H9 (cell line): ENCODE measurements around the gene PEX10. TPM values are rescaled to one million over a fixed set of nuclear protein-coding genes. Genes with fewer than 3 reads are reported as not detected.

Experiments used
- DNase-seq: peaks from one replicate; pipeline ENCODE4 v3.0.0-alpha.2; 2017
- H2AFZ ChIP-seq: one replicate; pipeline ENCODE4 v1.6.1; 2013; ENCODE audit warnings: mild to moderate bottlenecking, low read length, control low read depth, moderate library complexity
- H2AK5ac ChIP-seq: 2 replicates; pipeline ENCODE4 v1.6.1; 2013; ENCODE audit warnings: low read length, control low read depth, mixed read lengths; ENCODE audit not compliant: insufficient read length
- H2BK120ac ChIP-seq: one replicate; pipeline ENCODE4 v1.6.1; 2013; ENCODE audit warnings: low read depth, mild to moderate bottlenecking, low read length, control low read depth, inconsistent platforms; ENCODE audit not compliant: poor library complexity, severe bottlenecking
- H2BK12ac ChIP-seq: 2 replicates; pipeline ENCODE4 v1.6.1; 2013; ENCODE audit warnings: low read length, control low read depth, mixed read lengths, low read depth; ENCODE audit not compliant: insufficient read length
- H2BK15ac ChIP-seq: 2 replicates; pipeline ENCODE4 v1.6.1; 2013; ENCODE audit warnings: low read depth, low read length, control low read depth
- H2BK20ac ChIP-seq: one replicate; pipeline ENCODE4 v1.6.1; 2013; ENCODE audit warnings: low read depth, mild to moderate bottlenecking, low read length, control low read depth, inconsistent platforms; ENCODE audit not compliant: poor library complexity, severe bottlenecking
- H2BK5ac ChIP-seq: 2 replicates; pipeline ENCODE4 v1.6.1; 2013; ENCODE audit warnings: low read length, control low read depth, mixed read lengths; ENCODE audit not compliant: insufficient read length
- H3K14ac ChIP-seq: 2 replicates; pipeline ENCODE4 v1.6.1; 2013; ENCODE audit warnings: low read length, control low read depth; ENCODE audit not compliant: insufficient read depth
- H3K18ac ChIP-seq: 2 replicates; pipeline ENCODE4 v1.6.1; 2013; ENCODE audit warnings: low read depth, mild to moderate bottlenecking, mixed read lengths, low read length, control low read depth; ENCODE audit not compliant: insufficient read length
- H3K23ac ChIP-seq: 2 replicates; pipeline ENCODE4 v1.6.1; 2013; ENCODE audit warnings: low read length, control low read depth, mixed read lengths, low read depth; ENCODE audit not compliant: insufficient read length
- H3K23me2 ChIP-seq: 2 replicates; pipeline ENCODE4 v1.6.1; 2013; ENCODE audit warnings: low read depth, mild to moderate bottlenecking, mixed read lengths, low read length, control low read depth; ENCODE audit not compliant: insufficient read length, poor library complexity, severe bottlenecking
- H3K27ac ChIP-seq: 2 replicates; pipeline ENCODE4 v1.5.1; 2013; ENCODE audit warnings: low read length, control low read depth, mixed read lengths, low read depth; ENCODE audit not compliant: insufficient read length
- H3K27me3 ChIP-seq: 2 replicates; pipeline ENCODE4 v1.6.1; 2013; ENCODE audit warnings: low read length, control low read depth, inconsistent platforms; ENCODE audit not compliant: insufficient read depth
- H3K4ac ChIP-seq: 2 replicates; pipeline ENCODE4 v1.6.1; 2013; ENCODE audit warnings: low read depth, mild to moderate bottlenecking, control low read depth, inconsistent platforms, low read length, moderate library complexity
- H3K4me1 ChIP-seq: 2 replicates; pipeline ENCODE4 v1.6.1; 2013; ENCODE audit warnings: low read length, control low read depth, inconsistent platforms; ENCODE audit not compliant: insufficient read depth
- H3K4me2 ChIP-seq: 2 replicates; pipeline ENCODE4 v1.6.1; 2013; ENCODE audit warnings: low read length, control low read depth, mixed read lengths; ENCODE audit not compliant: insufficient read length, insufficient read depth
- H3K56ac ChIP-seq: 2 replicates; pipeline ENCODE4 v1.6.1; 2013; ENCODE audit warnings: low read depth, mild to moderate bottlenecking, mixed read lengths, low read length, control low read depth; ENCODE audit not compliant: insufficient read length
- H3K79me1 ChIP-seq: 2 replicates; pipeline ENCODE4 v1.6.1; 2013; ENCODE audit warnings: low read depth, mild to moderate bottlenecking, moderate library complexity, low read length, control low read depth, inconsistent platforms; ENCODE audit not compliant: insufficient read depth, poor library complexity, severe bottlenecking
- H3K79me2 ChIP-seq: 2 replicates; pipeline ENCODE4 v1.6.1; 2013; ENCODE audit warnings: low read length, control low read depth, inconsistent platforms; ENCODE audit not compliant: insufficient read depth
- H3K9ac ChIP-seq: 2 replicates; pipeline ENCODE4 v1.6.1; 2013; ENCODE audit warnings: low read length, control low read depth, mixed read lengths; ENCODE audit not compliant: insufficient read length; ENCODE audit errors: extremely low read depth
- H3K9me3 ChIP-seq: one replicate; pipeline ENCODE4 v1.6.1; 2013; ENCODE audit warnings: low read depth, low read length, inconsistent platforms; ENCODE audit not compliant: control insufficient read depth
- H3T11ph ChIP-seq: one replicate; pipeline ENCODE4 v1.6.1; 2013; ENCODE audit warnings: mild to moderate bottlenecking, low read length, control low read depth, inconsistent platforms
- H4K20me1 ChIP-seq: one replicate; pipeline ENCODE4 v1.6.1; 2013; ENCODE audit not compliant: control insufficient read depth, insufficient read length, insufficient read depth
- H4K5ac ChIP-seq: 2 replicates; pipeline ENCODE4 v1.6.1; 2013; ENCODE audit warnings: low read depth, mild to moderate bottlenecking, mixed read lengths, low read length, control low read depth; ENCODE audit not compliant: insufficient read length
- H4K8ac ChIP-seq: replicated peaks from 2 replicates; pipeline ENCODE4 v1.6.1; 2013; ENCODE audit warnings: low read length, control low read depth, mixed read lengths, low read depth; ENCODE audit not compliant: insufficient read length
- H4K91ac ChIP-seq: 2 replicates; pipeline ENCODE4 v1.6.1; 2013; ENCODE audit warnings: low read depth, mild to moderate bottlenecking, moderate library complexity, mixed read lengths, low read length, control low read depth; ENCODE audit not compliant: insufficient read length
- H3K27ac Mint-ChIP-seq, 3 experiments: 2 replicates in 2 of 3; 3 replicates in 1 of 3; pipeline ENCODE4 v1.8.0; 2020 to 2021; ENCODE audit warnings: mixed read lengths in 3 of 3, mild to moderate bottlenecking in 1 of 3, moderate library complexity in 1 of 3
- H3K27me3 Mint-ChIP-seq: 2 replicates; pipeline ENCODE4 v1.8.0; 2021; ENCODE audit warnings: low read depth, mild to moderate bottlenecking, moderate library complexity, mixed read lengths
- H3K36me3 Mint-ChIP-seq, 3 experiments: 2 replicates in 2 of 3; 3 replicates in 1 of 3; pipeline ENCODE4 v1.8.0; 2020 to 2021; ENCODE audit warnings: low read depth in 3 of 3, mixed read lengths in 3 of 3; ENCODE audit not compliant: insufficient read depth in 1 of 3
- H3K4me1 Mint-ChIP-seq, 2 experiments: 2 replicates each; pipeline ENCODE4 v1.8.0; 2020; ENCODE audit warnings: mixed read lengths in 2 of 2
- H3K4me3 Mint-ChIP-seq, 2 experiments: 2 replicates in 1 of 2; 3 replicates in 1 of 2; pipeline ENCODE4 v1.8.0; 2020 to 2021; ENCODE audit warnings: mild to moderate bottlenecking in 2 of 2, mixed read lengths in 2 of 2, moderate library complexity in 1 of 2
- H3K9me3 Mint-ChIP-seq, 2 experiments: 2 replicates in 1 of 2; 3 replicates in 1 of 2; pipeline ENCODE4 v1.8.0; 2020; ENCODE audit warnings: mild to moderate bottlenecking in 2 of 2, mixed read lengths in 2 of 2, moderate library complexity in 1 of 2
- WGBS: extraction: QIAGEN DNeasy Blood & Tissue Kit; methylation state at CpG from one replicate; pipeline ENCODE4 v1.1.7; 2013; ENCODE audit warnings: missing lambda C conversion rate, low lambda C conversion rate, mixed read lengths; ENCODE audit not compliant: insufficient read length; ENCODE audit errors: extremely low coverage; 5-methylcytosine and 5-hydroxymethylcytosine counted together
- total RNA-seq: library from RNA; stranded (reverse); gene quantifications from 2 replicates; pipeline ENCODE4 v1.2.1, GENCODE V29; 2021
- TF ChIP-seq, protein P1 (sequence below): fragments of 200-600 bp; sonication (generic); conservative IDR thresholded peaks from 3 replicates; pipeline ENCODE4 v1.8.0; 2021; ENCODE audit warnings: antibody characterized with exemption, mild to moderate bottlenecking

PEX10 gene
- total RNA-seq, 1 experiment from 2014 or later: 34.4 TPM

DNA sequence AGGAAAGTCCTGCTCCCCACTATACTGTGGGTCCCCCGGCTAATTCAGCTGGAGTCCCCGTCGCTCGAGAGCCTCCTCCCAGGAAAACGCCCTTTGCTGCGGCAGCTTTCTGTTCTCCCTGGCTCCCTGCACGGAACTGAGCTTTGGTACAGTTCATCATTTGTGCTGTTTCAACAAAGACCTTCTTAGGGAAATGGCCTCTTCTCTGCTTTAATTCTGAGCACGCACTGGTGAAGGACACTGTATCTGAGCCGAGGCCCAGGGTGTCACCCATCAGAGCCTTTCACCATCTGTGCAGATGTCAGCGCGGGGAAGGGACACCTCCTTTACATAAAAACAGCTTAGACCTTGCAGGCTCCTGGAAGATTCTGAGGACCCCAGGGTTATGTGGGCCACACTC lies 13.5 kb upstream of the PEX10 start:
- H3K27me3 ChIP-seq: no peaks in the 10 kb centered on the region
- no peak overlapping the region for H3K4me2 ChIP-seq

More for the DNA sequence above, 13.5 kb upstream of the PEX10 start:
- DNase-seq: no peak
- Histone ChIP-seq H2BK20ac (no peak overlapping the region), H3K18ac (no peak overlapping the region), H3K79me2 (no peaks in the 10 kb centered on the region), H3K56ac (no peak overlapping the region), H3K4me1 (no peaks in the 10 kb centered on the region), H3K4ac (no peak overlapping the region), H4K91ac (no peak overlapping the region), H4K20me1 (no peaks in the 10 kb centered on the region), H3K23ac (no peak overlapping the region), H2BK5ac (no peak overlapping the region), H4K8ac (no peak overlapping the region), H2BK120ac (no peak overlapping the region), H3K14ac (no peak overlapping the region), H2AK5ac (no peak overlapping the region), H3K23me2 (no peaks in the 10 kb centered on the region), H4K5ac (no peak overlapping the region), H2AFZ (no peak overlapping the region), H3K27ac (no peak overlapping the region), H2BK12ac (no peak overlapping the region), H3T11ph (no peak overlapping the region), H3K9me3 (no peaks in the 10 kb centered on the region), H2BK15ac (no peak overlapping the region), H3K79me1 (no peaks in the 10 kb centered on the region), H3K9ac (no peak overlapping the region)
- TF ChIP-seq, protein P1, sequence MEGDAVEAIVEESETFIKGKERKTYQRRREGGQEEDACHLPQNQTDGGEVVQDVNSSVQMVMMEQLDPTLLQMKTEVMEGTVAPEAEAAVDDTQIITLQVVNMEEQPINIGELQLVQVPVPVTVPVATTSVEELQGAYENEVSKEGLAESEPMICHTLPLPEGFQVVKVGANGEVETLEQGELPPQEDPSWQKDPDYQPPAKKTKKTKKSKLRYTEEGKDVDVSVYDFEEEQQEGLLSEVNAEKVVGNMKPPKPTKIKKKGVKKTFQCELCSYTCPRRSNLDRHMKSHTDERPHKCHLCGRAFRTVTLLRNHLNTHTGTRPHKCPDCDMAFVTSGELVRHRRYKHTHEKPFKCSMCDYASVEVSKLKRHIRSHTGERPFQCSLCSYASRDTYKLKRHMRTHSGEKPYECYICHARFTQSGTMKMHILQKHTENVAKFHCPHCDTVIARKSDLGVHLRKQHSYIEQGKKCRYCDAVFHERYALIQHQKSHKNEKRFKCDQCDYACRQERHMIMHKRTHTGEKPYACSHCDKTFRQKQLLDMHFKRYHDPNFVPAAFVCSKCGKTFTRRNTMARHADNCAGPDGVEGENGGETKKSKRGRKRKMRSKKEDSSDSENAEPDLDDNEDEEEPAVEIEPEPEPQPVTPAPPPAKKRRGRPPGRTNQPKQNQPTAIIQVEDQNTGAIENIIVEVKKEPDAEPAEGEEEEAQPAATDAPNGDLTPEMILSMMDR: no peak
- no peak overlapping the region for H3K4me3 Mint-ChIP-seq
- no peaks in the 10 kb centered on the region; a peak in 1 of 7 replicates for H3K36me3 Mint-ChIP-seq
- H3K27ac Mint-ChIP-seq: no peak overlapping the region
- H3K27me3 Mint-ChIP-seq: peaks cover 47% of the 10 kb centered on the region
- peaks cover 21 to 28% of the 10 kb centered on the region in 2 experiments for H3K9me3 Mint-ChIP-seq
- no peaks in the 10 kb centered on the region for H3K4me1 Mint-ChIP-seq
- no CpG with 5 or more reads among the region's 11 CpGs for WGBS
